DND-41 (cell line): ENCODE measurements around the gene INKA1.
A peak's percentile ranks its signal among the peaks of the same experiment; 100 is the strongest.

Experiments
- ATAC-seq: fragments of 200-7000 bp; cut with Tn5 transposase; 3 replicates; pipeline ENCODE4 v1.9.1; 2021; ENCODE audit warnings: low read depth; ENCODE audit not compliant: insufficient read depth
- DNase-seq: peaks from one replicate; pipeline ENCODE4 v3.0.0-alpha.2; 2020
- H2AFZ ChIP-seq: 2 replicates; pipeline ENCODE4 v1.6.0; 2012; ENCODE audit warnings: low read depth, low read length
- H3K27ac ChIP-seq: 2 replicates; pipeline ENCODE4 v1.5.1; 2012; ENCODE audit warnings: low read length, inconsistent platforms
- H3K27me3 ChIP-seq: fragments of 200-600 bp; sonication (generic); 2 replicates; pipeline ENCODE4 v1.6.0; 2012; ENCODE audit warnings: low read length, mild to moderate bottlenecking, inconsistent platforms; ENCODE audit not compliant: insufficient read depth, poor library complexity
- H3K36me3 ChIP-seq: 2 replicates; pipeline ENCODE4 v1.5.1; 2012; ENCODE audit warnings: low read length, inconsistent platforms; ENCODE audit not compliant: insufficient read depth
- H3K4me1 ChIP-seq: 2 replicates; pipeline ENCODE4 v1.5.1; 2012; ENCODE audit warnings: mild to moderate bottlenecking, low read length; ENCODE audit not compliant: insufficient read depth
- H3K4me2 ChIP-seq: 2 replicates; pipeline ENCODE4 v1.6.0; 2012; ENCODE audit warnings: mild to moderate bottlenecking, moderate library complexity, low read length, inconsistent platforms; ENCODE audit not compliant: insufficient read depth
- H3K4me3 ChIP-seq, 2 experiments: fragments of 200-600 bp in 1 of 2; shearing (Covaris generic) in 1 of 2; 2 replicates each; pipeline ENCODE4 v1.5.1; 2012 to 2016; ENCODE audit warnings: inconsistent platforms in 2 of 2, low read length in 2 of 2, mild to moderate bottlenecking in 2 of 2, low read depth in 1 of 2, moderate library complexity in 1 of 2
- H3K79me2 ChIP-seq: 2 replicates; pipeline ENCODE4 v1.6.0; 2012; ENCODE audit warnings: low read length, inconsistent platforms; ENCODE audit not compliant: insufficient read depth
- H3K9ac ChIP-seq: 2 replicates; pipeline ENCODE4 v1.6.0; 2012; ENCODE audit warnings: low read depth, mild to moderate bottlenecking, inconsistent platforms, low read length, moderate library complexity
- H3K9me3 ChIP-seq: 2 replicates; pipeline ENCODE4 v1.5.1; 2012; ENCODE audit warnings: low read length, moderate library complexity, mild to moderate bottlenecking, inconsistent platforms; ENCODE audit not compliant: insufficient read depth, severe bottlenecking
- H4K20me1 ChIP-seq: 2 replicates; pipeline ENCODE4 v1.6.0; 2012; ENCODE audit warnings: low read length; ENCODE audit not compliant: insufficient read depth
- EZH2 ChIP-seq: IDR thresholded peaks from 3 replicates; pipeline ENCODE4 v1.6.1; 2012; ENCODE audit warnings: borderline replicate concordance, low read depth, mild to moderate bottlenecking, moderate library complexity, low read length, inconsistent platforms; ENCODE audit not compliant: severe bottlenecking
- TF ChIP-seq, protein P1 (sequence below): IDR thresholded peaks from 2 replicates; pipeline ENCODE4 v1.5.1; 2012; ENCODE audit warnings: borderline replicate concordance, low read length, moderate library complexity, mild to moderate bottlenecking; ENCODE audit not compliant: poor library complexity, severe bottlenecking; ENCODE audit errors: extremely low read depth

INKA1 gene

DNA sequence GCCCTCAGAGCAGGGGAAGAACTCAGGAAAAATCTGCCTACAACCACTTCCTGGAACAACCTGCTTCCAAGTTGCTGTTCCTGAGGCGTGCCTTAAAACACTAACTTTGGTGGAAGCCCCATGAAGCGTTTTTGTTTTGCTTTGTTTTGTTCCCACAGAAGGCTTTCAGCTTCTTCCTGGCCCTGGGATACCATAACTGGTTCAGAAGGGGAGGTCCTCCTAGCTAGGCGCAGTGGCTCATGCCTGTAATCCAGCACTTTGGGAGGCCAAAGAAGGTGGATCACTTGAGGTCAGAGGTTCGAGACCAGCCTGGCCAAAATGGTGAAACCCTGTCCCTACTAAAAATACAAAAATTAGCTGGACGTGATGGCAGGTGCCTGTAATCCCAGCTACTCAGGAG is 15.5 kb upstream of the INKA1 start:
- Histone ChIP-seq H3K9ac (peak overlapping the region; percentile 81; the same call in 1 of the 2 replicates), H3K9me3 (no peaks in the 10 kb centered on the region), H2AFZ (0 out of 2 replicates have a peak overlapping the region, but pooled peaks have one; percentile 97), H3K4me3 (peak overlapping the region in 1 of 2 experiments; percentile 79; a peak in 1 of 4 replicates), H4K20me1 (no peaks in the 10 kb centered on the region; the same call in 1 of the 2 replicates), H3K4me1 (peaks cover 35% of the 10 kb centered on the region), H3K79me2 (peaks cover 44% of the 10 kb centered on the region), H3K27me3 (no peaks in the 10 kb centered on the region), H3K27ac (peak overlapping the region; percentile 89), H3K36me3 (peaks cover 12% of the 10 kb centered on the region), H3K4me2 (peak overlapping the region; percentile 84)
- no peak for TF ChIP-seq EZH2
- TF ChIP-seq, protein P1, sequence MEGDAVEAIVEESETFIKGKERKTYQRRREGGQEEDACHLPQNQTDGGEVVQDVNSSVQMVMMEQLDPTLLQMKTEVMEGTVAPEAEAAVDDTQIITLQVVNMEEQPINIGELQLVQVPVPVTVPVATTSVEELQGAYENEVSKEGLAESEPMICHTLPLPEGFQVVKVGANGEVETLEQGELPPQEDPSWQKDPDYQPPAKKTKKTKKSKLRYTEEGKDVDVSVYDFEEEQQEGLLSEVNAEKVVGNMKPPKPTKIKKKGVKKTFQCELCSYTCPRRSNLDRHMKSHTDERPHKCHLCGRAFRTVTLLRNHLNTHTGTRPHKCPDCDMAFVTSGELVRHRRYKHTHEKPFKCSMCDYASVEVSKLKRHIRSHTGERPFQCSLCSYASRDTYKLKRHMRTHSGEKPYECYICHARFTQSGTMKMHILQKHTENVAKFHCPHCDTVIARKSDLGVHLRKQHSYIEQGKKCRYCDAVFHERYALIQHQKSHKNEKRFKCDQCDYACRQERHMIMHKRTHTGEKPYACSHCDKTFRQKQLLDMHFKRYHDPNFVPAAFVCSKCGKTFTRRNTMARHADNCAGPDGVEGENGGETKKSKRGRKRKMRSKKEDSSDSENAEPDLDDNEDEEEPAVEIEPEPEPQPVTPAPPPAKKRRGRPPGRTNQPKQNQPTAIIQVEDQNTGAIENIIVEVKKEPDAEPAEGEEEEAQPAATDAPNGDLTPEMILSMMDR = no peak
- no peak for DNase-seq
- ATAC-seq = no peak

DNA sequence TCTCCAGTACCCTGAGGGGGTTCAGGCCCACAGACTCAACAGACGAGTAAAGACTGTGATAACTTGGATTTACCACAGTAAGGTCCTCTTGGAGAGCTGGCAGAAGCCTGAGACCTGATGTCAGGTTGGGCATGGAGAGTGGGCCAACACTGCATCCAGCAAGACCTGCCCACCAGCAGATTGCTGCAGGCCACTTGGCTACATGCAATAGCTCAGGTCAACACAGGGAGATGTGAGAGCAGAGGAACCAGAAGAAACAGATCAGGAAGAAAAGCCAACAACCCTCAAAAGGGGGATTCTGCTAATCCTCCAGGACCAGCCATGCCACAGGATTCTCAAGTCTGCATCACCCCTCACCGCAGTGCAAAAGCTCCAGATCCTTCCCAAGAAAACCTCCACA is 15.0 kb upstream of the INKA1 start:
- H4K20me1 ChIP-seq = no peaks in the 10 kb centered on the region; the same call in 1 of the 2 replicates
- H3K9ac ChIP-seq = no peak overlapping the region
- peaks cover 39% of the 10 kb centered on the region for H3K79me2 ChIP-seq
- H3K27ac ChIP-seq = no peak overlapping the region
- no peak for ATAC-seq
- H3K27me3 ChIP-seq = no peaks in the 10 kb centered on the region
- peaks cover 12% of the 10 kb centered on the region for H3K36me3 ChIP-seq
- no peaks in the 10 kb centered on the region for H3K9me3 ChIP-seq
- no peak overlapping the region for H3K4me3 ChIP-seq
- no peak overlapping the region for H2AFZ ChIP-seq
- H3K4me2 ChIP-seq = no peak overlapping the region
- no peak for DNase-seq
- peaks cover 33% of the 10 kb centered on the region for H3K4me1 ChIP-seq
- TF ChIP-seq, protein P1 = no peak
- no peak for TF ChIP-seq EZH2

DNA sequence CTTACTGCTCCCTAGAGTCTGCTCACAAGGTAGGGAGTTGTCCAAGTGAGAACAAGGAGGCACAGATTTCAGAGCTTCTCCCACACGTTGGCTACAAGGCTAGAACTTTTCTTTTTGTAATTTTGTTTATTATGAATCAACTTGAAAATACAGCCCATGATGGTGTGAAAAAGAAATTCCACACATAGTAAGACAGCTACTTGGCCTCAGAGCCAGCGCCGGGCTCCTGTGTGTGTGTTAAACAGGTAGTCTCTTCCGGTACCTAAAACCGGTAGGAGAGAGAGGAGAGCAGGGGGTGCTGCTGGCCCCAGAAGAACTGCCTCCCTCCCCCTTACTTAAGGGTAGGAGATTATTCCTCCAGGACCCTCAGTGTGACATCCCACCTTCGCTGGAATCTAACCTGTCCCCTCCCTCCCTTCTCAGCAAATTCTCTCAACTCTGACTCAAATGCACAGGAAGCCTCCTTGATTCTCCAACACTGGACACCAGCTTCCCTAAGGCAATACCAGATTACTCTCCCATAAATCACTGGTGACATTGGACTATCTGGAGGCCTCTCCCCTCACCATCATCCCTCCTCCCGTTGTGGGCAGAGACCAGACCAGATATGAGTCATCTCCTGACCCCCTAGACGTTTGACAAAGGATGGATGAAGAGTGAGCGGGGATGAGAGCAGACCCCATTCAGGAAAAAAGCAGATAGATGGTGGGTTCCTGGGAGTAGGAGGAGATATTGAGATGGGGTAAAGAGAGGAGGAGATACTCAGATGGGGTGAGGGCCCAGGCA is 12.2 kb upstream of the INKA1 start:
- no peak overlapping the region for H2AFZ ChIP-seq
- no peak for DNase-seq

More for the DNA sequence above, 12.2 kb upstream of the INKA1 start:
- H3K4me3 ChIP-seq = no peak overlapping the region
- no peaks in the 10 kb centered on the region for H3K9me3 ChIP-seq
- no peaks in the 10 kb centered on the region for H3K27me3 ChIP-seq
- no peak overlapping the region for H3K27ac ChIP-seq
- no peaks in the 10 kb centered on the region; the same call in 1 of the 2 replicates for H4K20me1 ChIP-seq
- no peaks in the 10 kb centered on the region; the same call in 1 of the 2 replicates for H3K36me3 ChIP-seq
- TF ChIP-seq, protein P1 = no peak
- no peak for TF ChIP-seq EZH2
- H3K4me1 ChIP-seq = peaks cover 14% of the 10 kb centered on the region
- no peak overlapping the region for H3K9ac ChIP-seq
- no peak for ATAC-seq
- no peak overlapping the region for H3K4me2 ChIP-seq
- peaks cover 11% of the 10 kb centered on the region for H3K79me2 ChIP-seq
